ENCODE results near the gene ARFIP1.

Gene ARFIP1

GRCh38 chr4:152941411-152941810 is 161.7 kb downstream of the ARFIP1 start:
- DNase-seq, result no peak

- no peak for DNase-seq
Measured at GRCh38 chr4:152942346-152942745, 162.6 kb downstream of the ARFIP1 start.

- DNase-seq, result no peak
Measured at GRCh38 chr4:152943672-152944071, 163.9 kb downstream of the ARFIP1 start.

- no peak for DNase-seq
Measured at GRCh38 chr4:152944666-152945320, 165.0 kb downstream of the ARFIP1 start.

- no peak for DNase-seq
Measured at GRCh38 chr4:152945639-152946038, 165.9 kb downstream of the ARFIP1 start.

- no peak for DNase-seq
Measured at GRCh38 chr4:152946446-152946845, 166.7 kb downstream of the ARFIP1 start.

GRCh38 chr4:152947311-152947710 is 167.6 kb downstream of the ARFIP1 start:
- no peak for DNase-seq

- no peak for DNase-seq
Measured at GRCh38 chr4:152949930-152950329, 170.2 kb downstream of the ARFIP1 start.

GRCh38 chr4:152950402-152951274 is 170.9 kb downstream of the ARFIP1 start:
- DNase-seq, result no peak

GRCh38 chr4:152951348-152951747 is 171.6 kb downstream of the ARFIP1 start:
- no peak for DNase-seq

GRCh38 chr4:152953514-152953913 is 173.8 kb downstream of the ARFIP1 start:
- no peak for DNase-seq

- DNase-seq, result no peak
Measured at GRCh38 chr4:152954741-152955140, 175.0 kb downstream of the ARFIP1 start.

GRCh38 chr4:152956147-152956546 is 176.4 kb downstream of the ARFIP1 start:
- no peak for DNase-seq

- DNase-seq, result no peak
Measured at GRCh38 chr4:152956650-152957436, 177.1 kb downstream of the ARFIP1 start.

- no peak for DNase-seq
Measured at GRCh38 chr4:152957437-152958171, 177.8 kb downstream of the ARFIP1 start.

GRCh38 chr4:152959080-152959479 is 179.3 kb downstream of the ARFIP1 start:
- DNase-seq, result no peak

GRCh38 chr4:152960082-152960481 is 180.3 kb downstream of the ARFIP1 start:
- no peak for DNase-seq

GRCh38 chr4:152961014-152961772 is 181.4 kb downstream of the ARFIP1 start:
- DNase-seq, result no peak

GRCh38 chr4:152961773-152962115 is 182.0 kb downstream of the ARFIP1 start:
- no peak for DNase-seq
